Measurements from ENCODE around the gene CSPG4.

The CSPG4 gene

DNA sequence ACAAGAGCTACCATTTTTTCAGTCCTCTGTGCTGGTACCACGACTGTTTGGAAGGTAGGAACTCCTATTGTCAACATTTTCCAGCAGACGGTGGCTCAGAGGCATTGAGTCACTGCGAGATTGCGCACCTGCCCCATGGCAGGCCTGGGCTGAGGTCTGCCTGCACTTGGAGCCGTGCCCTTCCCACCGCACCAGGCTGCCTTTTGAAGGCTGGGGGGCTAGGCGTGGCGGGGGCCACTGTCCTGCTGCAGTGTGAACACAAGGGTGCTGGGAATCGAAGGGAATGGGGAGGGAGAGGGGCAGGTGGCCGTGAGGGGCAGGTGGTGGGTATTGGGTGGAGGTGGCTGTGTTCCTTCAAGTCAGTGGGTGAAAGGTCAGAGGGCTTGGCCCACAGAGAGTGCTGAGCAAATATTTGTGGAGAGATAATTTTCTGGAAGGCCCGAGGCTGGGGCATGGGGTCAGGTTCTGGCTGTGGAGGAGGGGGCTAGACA lies 48.7 kb downstream of the CSPG4 start:
- DNase-seq, result no peak

GRCh38 chr15:75662823-75663519 lies 49.7 kb downstream of the CSPG4 start:
- DNase-seq, result no peak

- DNase-seq, result no peak
Measured at GRCh38 chr15:75661756-75662140, 50.9 kb downstream of the CSPG4 start.

DNA sequence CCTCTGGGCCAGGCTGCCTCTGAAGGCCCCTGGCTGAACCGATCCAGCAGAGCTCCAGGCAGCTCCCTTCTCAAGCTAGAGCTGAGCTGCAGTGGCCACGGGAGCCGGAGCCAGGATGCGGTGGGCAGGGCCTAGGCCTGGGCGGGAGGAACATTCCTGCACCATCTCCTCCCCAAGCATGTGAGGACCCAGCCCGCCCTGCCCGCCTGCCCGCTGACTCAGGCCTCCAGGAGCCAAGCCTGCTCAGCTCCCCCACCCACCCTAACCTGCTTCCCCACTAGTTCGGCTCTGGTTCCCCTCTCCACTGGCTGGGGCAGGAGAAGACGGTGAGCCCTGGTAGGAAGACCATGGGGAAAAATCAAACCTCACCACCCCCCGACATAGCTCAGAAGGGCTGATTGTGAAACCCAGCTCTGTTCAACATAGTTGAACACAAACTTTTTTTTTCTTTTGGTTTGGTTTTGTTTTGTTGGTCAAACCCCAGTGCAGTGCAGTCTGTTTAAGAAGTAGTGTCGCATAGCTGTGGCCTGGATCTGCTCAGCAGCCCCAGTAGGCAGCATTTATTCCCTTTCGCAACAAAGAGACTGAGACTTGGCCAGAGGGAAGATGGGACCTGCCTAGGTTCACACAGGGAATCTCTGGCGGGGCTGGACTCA lies 51.4 kb downstream of the CSPG4 start:
- no peak for DNase-seq

GRCh38 chr15:75659928-75660645 lies 52.6 kb downstream of the CSPG4 start:
- DNase-seq, result no peak

- no peak for DNase-seq
Measured at GRCh38 chr15:75659141-75659771, 53.4 kb downstream of the CSPG4 start.

- DNase-seq, result no peak
Measured at GRCh38 chr15:75656813-75657212, 55.8 kb downstream of the CSPG4 start.

GRCh38 chr15:75656331-75656730 lies 56.3 kb downstream of the CSPG4 start:
- no peak for DNase-seq

DNA sequence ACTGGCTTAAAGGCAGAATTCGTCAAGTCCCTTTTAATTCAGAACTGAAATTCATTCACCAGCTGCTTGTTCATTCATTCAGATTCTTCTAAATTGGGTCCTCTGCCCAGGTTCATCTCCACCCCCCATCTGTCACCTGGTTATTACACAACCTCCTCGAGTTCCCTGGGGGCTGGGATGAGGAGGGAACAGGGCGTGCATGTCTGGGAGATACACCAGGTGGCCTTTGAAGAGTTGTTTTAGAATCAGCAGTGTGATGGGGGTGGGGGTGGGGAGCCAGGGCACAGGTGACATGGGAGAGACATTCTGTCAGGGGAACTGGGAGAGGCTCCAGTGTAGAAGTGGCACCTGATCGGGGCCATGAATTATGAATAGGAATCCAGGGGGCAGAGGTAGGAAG lies 56.7 kb downstream of the CSPG4 start:
- peak; percentile 51 for DNase-seq

DNA sequence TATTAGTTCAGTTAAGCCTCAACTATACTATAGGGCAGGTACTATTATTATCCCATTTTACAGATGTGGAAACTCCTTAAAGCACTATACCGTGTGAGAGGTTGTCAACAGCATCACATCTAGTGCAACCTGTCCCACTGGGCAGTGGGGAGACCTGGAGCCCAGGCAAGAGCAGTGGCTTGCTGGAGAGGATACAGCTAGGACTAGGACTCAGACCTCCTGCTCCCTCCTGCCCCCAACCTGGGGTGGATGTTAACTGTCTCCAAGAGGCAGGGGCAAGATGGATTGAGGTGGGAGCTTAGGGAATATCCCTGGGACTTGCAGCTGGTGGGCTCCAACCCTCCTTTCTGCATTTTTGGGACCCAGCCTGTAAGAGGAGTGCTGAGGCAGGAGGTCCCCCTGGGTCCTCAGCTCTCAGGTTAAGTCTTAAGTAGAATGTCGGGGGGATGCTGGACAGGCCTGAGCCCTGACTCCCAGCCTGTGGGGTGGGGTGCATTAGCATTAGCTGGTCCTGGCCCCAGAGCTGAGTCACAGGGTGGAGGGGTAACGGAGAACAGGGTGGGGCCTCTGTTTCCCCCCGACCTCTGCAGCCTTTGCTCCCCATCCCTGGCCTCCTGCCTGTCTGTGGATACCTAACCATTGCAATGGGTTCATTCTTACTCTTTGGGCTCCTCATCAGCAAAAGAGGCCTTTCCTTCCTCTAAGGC lies 58.3 kb downstream of the CSPG4 start:
- no peak for DNase-seq

- no peak for DNase-seq
Measured at GRCh38 chr15:75653347-75653913, 59.2 kb downstream of the CSPG4 start.

DNA sequence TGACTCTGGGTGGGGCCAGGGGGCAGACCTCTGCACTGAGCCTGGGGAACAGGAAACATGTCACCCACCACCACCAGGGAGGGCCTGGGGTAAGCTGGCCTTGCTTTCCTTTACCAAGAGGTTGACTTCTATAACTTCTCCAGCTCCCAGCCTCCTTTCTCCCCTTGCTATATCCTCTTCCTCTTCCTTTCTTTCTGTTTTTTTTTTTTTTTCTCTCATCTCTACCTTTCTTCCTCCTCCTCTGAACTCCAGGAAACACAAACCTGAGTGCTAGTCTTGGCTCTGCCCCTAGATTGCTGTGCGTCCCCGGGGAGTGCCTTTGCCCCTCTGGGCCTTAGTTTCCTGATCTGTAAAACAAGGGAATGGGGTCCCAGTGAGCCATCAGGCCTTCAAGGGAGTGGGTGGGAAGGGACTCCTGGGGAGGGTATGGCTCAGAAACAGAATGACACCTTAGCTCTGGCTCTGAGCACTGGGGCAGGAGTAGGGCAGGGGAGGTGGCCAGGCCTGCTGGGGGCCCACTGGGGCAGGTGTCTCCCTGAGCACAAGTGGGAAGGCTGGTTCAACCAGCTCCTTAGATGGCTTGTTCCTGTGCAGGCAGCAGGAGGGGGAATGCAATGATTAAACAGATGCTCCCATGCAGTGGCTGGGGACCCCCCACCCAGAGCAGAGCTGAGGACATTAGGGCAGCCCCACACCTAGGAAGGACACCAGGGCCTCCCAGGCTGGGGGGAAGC lies 60.7 kb downstream of the CSPG4 start:
- DNase-seq, result no peak

DNA sequence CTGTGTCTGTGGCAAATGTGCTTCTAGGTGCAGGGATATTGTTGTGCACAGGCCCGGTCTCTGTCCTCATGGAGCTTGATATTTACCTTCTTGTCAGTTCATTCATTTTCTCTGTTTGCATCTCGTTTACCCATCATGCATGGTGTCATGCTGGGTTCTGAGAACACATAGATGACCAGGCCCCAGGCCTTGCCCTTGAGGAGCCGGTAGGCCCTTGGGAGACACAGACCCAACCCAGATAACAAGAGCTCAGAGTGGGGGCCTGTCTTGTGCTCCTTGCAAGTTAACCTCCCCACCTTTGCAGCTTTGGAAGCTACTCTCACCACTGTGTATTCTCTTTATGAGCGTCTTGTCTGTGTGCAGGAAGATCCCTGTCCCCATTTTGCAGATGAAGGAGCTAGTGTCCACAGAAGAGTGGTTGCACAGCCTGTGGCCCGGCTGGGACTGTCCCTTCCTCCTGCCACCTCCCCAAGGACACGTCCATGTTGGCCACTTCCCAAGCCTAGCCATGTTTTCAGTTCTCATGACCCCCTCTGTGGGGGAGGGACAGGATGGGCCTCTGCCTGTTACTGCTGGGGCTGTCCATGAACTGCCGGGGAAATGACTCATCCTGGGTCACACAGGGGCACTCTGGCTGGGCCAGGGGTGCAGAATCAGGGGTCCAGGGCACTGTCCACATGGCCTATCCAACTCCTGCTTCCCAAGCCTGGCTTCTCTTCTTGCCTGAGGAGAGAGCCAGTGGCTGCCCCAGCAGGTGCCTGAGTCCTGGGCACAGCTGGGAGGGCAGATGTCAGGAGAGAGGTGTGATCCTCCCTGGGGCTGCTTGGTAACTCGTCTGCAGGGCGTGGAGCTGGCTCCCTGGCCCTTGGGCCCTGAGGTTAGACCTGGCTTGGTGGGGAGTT lies 61.5 kb downstream of the CSPG4 start:
- DNase-seq, result no peak

DNA sequence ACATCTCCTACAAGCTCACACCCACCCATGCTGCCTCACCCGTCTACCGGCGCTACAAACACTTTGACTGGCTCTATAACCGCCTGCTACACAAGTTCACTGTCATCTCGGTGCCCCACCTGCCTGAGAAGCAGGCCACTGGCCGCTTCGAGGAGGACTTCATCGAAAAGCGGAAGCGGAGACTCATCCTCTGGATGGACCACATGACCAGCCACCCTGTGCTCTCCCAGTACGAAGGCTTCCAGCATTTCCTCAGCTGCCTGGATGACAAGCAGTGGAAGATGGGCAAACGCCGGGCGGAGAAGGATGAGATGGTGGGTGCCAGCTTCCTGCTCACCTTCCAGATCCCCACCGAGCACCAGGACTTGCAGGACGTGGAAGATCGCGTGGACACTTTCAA lies 62.8 kb downstream of the CSPG4 start:
- DNase-seq, result no peak

- DNase-seq, result no peak
Measured at GRCh38 chr15:75649045-75649761, 63.4 kb downstream of the CSPG4 start.

DNA sequence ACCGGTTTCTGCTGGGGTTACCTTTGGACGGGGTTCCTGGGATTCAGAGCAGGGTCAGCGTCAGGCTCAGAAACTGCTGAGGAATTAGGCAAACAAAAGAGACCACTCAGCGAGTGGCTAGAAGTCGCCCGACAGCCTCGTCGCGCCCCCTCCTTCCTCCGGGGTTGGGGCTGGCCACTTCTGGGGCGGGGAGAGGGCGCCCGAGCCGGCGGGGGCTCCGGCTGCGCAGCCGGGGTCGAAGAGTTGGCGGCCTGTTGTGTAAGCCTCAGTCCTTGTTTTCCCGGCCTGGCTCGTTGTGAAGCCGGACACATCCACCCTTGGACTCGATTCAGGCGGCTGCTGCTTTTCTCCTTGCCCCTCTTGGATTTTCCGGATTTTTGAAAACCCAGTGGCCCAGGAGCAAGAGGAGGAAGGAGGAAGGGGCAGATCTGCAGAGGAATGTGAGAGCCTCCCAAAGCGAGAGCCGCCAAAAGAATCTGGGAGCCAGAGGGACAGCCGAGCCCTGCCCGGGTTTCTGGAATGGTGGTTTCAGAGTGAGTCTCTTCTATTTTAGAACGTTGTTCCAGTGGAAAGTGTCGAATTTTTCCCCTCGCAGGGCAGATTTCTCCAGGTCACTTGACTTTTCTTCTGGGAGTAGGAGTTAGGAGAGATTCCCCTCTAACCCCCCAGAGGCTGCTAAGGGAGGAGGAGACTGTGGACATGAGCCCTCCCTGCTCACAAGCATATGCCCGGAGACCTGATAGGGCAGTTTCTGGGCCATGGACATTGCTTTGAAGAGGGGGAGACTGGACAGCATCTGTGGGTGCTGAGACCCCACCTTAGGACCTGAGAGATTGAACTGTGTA lies 64.3 kb downstream of the CSPG4 start:
- DNase-seq, result no peak

DNA sequence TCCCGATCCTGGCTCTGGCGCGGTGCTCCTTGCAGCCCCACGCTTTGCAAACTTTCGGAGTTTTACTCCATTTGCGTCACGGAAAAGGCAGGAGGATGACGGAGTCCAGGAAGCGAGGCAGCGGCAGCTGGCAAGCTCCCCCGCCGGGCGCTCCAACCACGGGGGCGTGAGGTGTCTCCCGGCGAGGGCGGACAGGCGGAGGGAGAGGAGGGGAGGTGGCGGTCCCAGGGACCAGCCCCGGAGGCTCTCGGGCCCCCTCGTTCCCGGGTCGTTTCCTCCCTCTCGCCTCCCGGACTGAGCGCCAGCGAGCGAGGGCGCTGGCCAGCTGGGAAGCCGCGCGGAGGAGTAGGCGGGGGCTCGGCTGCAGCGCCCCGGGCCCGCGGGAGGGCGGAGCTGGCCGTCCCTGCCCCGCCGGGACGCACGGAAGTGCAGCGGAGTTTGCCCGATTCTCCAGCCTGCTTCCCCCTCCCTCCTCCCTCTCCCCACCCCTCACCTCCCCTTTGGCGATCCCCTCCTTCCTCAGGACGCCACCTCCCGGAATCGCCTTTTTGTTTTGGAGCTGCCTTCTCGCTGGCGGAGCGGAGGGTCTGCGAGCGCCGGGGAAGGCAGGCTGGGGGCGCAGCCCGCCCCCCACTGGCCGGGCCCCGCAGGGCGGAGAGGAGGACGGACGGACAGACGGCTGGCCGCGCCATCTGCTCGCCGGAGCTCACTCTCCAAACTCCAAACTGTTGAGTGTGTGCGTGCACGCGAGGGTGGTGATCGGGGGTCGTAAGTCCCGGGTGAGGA lies 65.1 kb downstream of the CSPG4 start, which contains the start of gene SNX33:
Gene SNX33 (plus strand): TSS at position 543 of the 786 bp plus-strand sequence. CDS start 1,191 bp downstream, outside the sequence.
- DNase-seq, result no peak

- no peak for DNase-seq
Measured at GRCh38 chr15:75646944-75647364, 65.7 kb downstream of the CSPG4 start.

Data from NCI-H187 treated with DMSO at 0.1 percent for 48 hours (cell line).